Retina (tissue), 1 donor: ENCODE data around the gene QSOX1.
A peak's percentile ranks its signal among the peaks of the same experiment; 100 is the strongest.

Source experiments
- DNase-seq: peaks from one replicate; pipeline ENCODE4 v3.0.0-alpha.2; 2016

Gene QSOX1

GRCh38 chr1:180215856-180216625 lies 61.4 kb downstream of the QSOX1 start:
- DNase-seq, result no peak

- DNase-seq, result no peak
Observed at GRCh38 chr1:180217006-180217405, 62.3 kb downstream of the QSOX1 start.

- DNase-seq, result no peak
Observed at GRCh38 chr1:180218806-180219765, 64.4 kb downstream of the QSOX1 start.

GRCh38 chr1:180219776-180220175 lies 65.1 kb downstream of the QSOX1 start:
- no peak for DNase-seq

- no peak for DNase-seq
Observed at GRCh38 chr1:180221462-180221861, 66.8 kb downstream of the QSOX1 start.

- no peak for DNase-seq
Observed at GRCh38 chr1:180224902-180225301, 70.2 kb downstream of the QSOX1 start.

- no peak for DNase-seq
Observed at GRCh38 chr1:180225403-180225802, 70.7 kb downstream of the QSOX1 start.

- no peak for DNase-seq
Observed at GRCh38 chr1:180227861-180228647, 73.4 kb downstream of the QSOX1 start.

- DNase-seq, result peak; percentile 80
Observed at GRCh38 chr1:180228648-180229482, 74.2 kb downstream of the QSOX1 start.

- peak; percentile 81 for DNase-seq
Observed at GRCh38 chr1:180229483-180230415, 75.1 kb downstream of the QSOX1 start, which contains the start of gene LHX4. Gene LHX4 (plus strand): TSS chr1:180230264. CDS start chr1:180230530, 266 bp downstream.

GRCh38 chr1:180230416-180230790 lies 75.7 kb downstream of the QSOX1 start:
- DNase-seq, result peak; percentile 78

- DNase-seq, result peak; percentile 75
Observed at GRCh38 chr1:180230791-180231505, 76.3 kb downstream of the QSOX1 start.

- peak; percentile 72 for DNase-seq
Observed at GRCh38 chr1:180231506-180231921, 76.8 kb downstream of the QSOX1 start.

- no peak for DNase-seq
Observed at GRCh38 chr1:180231936-180232335, 77.3 kb downstream of the QSOX1 start.

GRCh38 chr1:180232521-180233043 lies 77.9 kb downstream of the QSOX1 start:
- DNase-seq, result no peak

GRCh38 chr1:180233191-180234011 lies 78.7 kb downstream of the QSOX1 start:
- DNase-seq, result peak; percentile 50

GRCh38 chr1:180234369-180235076 lies 79.9 kb downstream of the QSOX1 start:
- peak; percentile 72 for DNase-seq

GRCh38 chr1:180235077-180235501 lies 80.4 kb downstream of the QSOX1 start:
- peak; percentile 64 for DNase-seq
